ENCODE results near the gene FAM120B.

FAM120B gene

GRCh38 chr6:170447561-170447930 lies 141.0 kb downstream of the FAM120B start:
- Histone ChIP-seq H3K9me2 (replicated peaks; ENCODE audit: control insufficient read depth, low read length) (no peaks in the 10 kb centered on the region), H3K9me3 (ENCODE audit: control insufficient read depth, insufficient read depth, low read length) (no peaks in the 10 kb centered on the region), H3K4me1 (ENCODE audit: control insufficient read depth, low read length) (no peaks in the 10 kb centered on the region), H3K4me2 (ENCODE audit: low read length) (no peak overlapping the region), H3K27ac (ENCODE audit: low read depth, low read length) (no peak overlapping the region), H3K4me3 (ENCODE audit: low read length) (no peak overlapping the region), H4K20me1 (ENCODE audit: control insufficient read depth, insufficient read depth, low read depth, low read length) (no peaks in the 10 kb centered on the region), H3K79me2 (ENCODE audit: control insufficient read depth, low read length) (no peaks in the 10 kb centered on the region), H3F3A (ENCODE audit: control insufficient read depth, insufficient read depth) (no peaks in the 10 kb centered on the region), H3K27me3 (ENCODE audit: control insufficient read depth, low read length) (no peaks in the 10 kb centered on the region), H3K36me3 (ENCODE audit: control insufficient read depth, low read length) (no peaks in the 10 kb centered on the region)
- TF ChIP-seq, protein P1, sequence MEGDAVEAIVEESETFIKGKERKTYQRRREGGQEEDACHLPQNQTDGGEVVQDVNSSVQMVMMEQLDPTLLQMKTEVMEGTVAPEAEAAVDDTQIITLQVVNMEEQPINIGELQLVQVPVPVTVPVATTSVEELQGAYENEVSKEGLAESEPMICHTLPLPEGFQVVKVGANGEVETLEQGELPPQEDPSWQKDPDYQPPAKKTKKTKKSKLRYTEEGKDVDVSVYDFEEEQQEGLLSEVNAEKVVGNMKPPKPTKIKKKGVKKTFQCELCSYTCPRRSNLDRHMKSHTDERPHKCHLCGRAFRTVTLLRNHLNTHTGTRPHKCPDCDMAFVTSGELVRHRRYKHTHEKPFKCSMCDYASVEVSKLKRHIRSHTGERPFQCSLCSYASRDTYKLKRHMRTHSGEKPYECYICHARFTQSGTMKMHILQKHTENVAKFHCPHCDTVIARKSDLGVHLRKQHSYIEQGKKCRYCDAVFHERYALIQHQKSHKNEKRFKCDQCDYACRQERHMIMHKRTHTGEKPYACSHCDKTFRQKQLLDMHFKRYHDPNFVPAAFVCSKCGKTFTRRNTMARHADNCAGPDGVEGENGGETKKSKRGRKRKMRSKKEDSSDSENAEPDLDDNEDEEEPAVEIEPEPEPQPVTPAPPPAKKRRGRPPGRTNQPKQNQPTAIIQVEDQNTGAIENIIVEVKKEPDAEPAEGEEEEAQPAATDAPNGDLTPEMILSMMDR (IDR thresholded peaks at IDR 0.05; ENCODE audit: low read depth, low read length, poor library complexity, severe bottlenecking), result no peak
- TF ChIP-seq EZH2phosphoT487 (IDR thresholded peaks at IDR 0.05; ENCODE audit: borderline replicate concordance, low read length), result no peak

DNA sequence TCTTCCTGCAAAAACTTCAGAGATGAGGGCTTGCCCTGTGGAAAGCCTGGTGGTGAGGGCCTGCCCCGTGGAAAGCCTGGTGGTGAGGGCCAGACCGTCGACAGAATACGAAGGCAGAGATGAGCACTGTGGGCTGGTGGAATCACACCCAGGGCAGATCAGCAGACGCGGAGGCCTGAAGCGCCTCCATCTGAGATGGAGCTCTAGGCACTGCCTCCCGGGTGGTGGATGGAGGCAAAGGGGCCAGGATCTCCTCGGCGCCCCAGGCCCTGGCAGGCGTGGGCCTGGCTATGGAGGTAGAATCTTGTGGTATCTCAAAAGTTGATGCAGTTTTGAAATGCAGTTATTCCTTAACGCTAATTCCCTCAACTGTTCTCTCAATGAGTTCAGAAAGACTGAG lies 141.8 kb downstream of the FAM120B start:
- no peaks in the 10 kb centered on the region for H3K27me3 ChIP-seq (ENCODE audit: control insufficient read depth, low read length)

DNA sequence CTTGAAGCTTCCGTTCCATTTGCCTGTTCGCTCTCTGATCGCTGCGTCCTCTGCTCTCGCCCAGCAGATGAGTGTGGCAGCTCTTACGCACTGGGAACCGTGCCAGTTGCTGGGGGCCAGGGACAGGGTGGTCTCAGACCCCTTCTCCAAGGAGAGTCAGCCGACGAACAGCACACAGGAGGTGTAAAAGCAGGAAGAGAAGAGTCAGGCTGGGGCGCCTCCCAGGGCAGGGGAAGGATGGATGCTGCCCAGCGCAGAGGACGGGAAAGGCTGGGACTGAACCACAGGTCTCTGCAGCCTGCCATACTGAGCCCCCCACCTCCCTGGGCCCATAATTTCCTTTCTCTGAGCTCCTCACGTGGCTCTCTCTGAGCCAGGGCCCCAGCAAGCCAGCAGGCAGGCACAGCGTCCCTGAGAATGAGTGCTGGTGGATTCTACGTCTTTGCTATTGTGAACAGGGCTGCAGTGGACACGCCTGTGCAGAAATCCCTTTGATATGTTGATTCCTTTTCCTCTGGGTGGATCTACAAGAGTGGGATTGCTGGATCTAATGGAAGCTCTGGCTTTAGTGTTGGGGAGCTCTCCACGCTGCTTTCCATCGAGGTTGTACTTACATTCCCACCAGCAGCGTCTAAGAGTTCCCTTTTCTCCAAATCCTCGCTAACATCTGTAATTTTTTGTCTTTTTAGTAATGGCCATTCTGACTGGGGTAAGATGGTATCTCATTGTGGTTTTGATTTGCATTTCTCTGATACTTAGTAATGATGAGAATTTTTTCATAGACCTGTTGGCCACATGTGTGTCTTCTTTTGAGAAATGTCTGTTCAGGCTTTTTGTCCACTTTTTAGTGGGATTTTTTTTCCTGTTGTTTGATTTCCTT lies 142.4 kb downstream of the FAM120B start:
- no peaks in the 10 kb centered on the region for H3K9me2 ChIP-seq (replicated peaks; ENCODE audit: control insufficient read depth, low read length)
- H3K27ac ChIP-seq (ENCODE audit: low read depth, low read length), result no peak overlapping the region
- TF ChIP-seq EZH2phosphoT487 (IDR thresholded peaks at IDR 0.05; ENCODE audit: borderline replicate concordance, low read length), result no peak
- TF ChIP-seq, protein P1 (IDR thresholded peaks at IDR 0.05; ENCODE audit: low read depth, low read length, poor library complexity, severe bottlenecking), result no peak
- H3K36me3 ChIP-seq (ENCODE audit: control insufficient read depth, low read length), result no peaks in the 10 kb centered on the region
- H3K4me1 ChIP-seq (ENCODE audit: control insufficient read depth, low read length), result no peaks in the 10 kb centered on the region
- no peaks in the 10 kb centered on the region for H3K27me3 ChIP-seq (ENCODE audit: control insufficient read depth, low read length)
- no peaks in the 10 kb centered on the region for H3F3A ChIP-seq (ENCODE audit: control insufficient read depth, insufficient read depth)
- H3K79me2 ChIP-seq (ENCODE audit: control insufficient read depth, low read length), result no peaks in the 10 kb centered on the region
- no peaks in the 10 kb centered on the region for H3K9me3 ChIP-seq (ENCODE audit: control insufficient read depth, insufficient read depth, low read length)
- H3K4me2 ChIP-seq (ENCODE audit: low read length), result no peak overlapping the region
- H4K20me1 ChIP-seq (ENCODE audit: control insufficient read depth, insufficient read depth, low read depth, low read length), result no peaks in the 10 kb centered on the region
- no peak overlapping the region for H3K4me3 ChIP-seq (ENCODE audit: low read length)

More for the DNA sequence above, 141.8 kb downstream of the FAM120B start:
- Histone ChIP-seq H4K20me1 (ENCODE audit: control insufficient read depth, insufficient read depth, low read depth, low read length) (no peaks in the 10 kb centered on the region), H3K79me2 (ENCODE audit: control insufficient read depth, low read length) (no peaks in the 10 kb centered on the region), H3F3A (ENCODE audit: control insufficient read depth, insufficient read depth) (no peaks in the 10 kb centered on the region), H3K36me3 (ENCODE audit: control insufficient read depth, low read length) (no peaks in the 10 kb centered on the region), H3K27ac (ENCODE audit: low read depth, low read length) (no peak overlapping the region), H3K4me3 (ENCODE audit: low read length) (no peak overlapping the region), H3K4me1 (ENCODE audit: control insufficient read depth, low read length) (no peaks in the 10 kb centered on the region), H3K4me2 (ENCODE audit: low read length) (no peak overlapping the region), H3K9me3 (ENCODE audit: control insufficient read depth, insufficient read depth, low read length) (no peaks in the 10 kb centered on the region), H3K9me2 (replicated peaks; ENCODE audit: control insufficient read depth, low read length) (no peaks in the 10 kb centered on the region)
- TF ChIP-seq, protein P1 (IDR thresholded peaks at IDR 0.05; ENCODE audit: low read depth, low read length, poor library complexity, severe bottlenecking), result no peak
- TF ChIP-seq EZH2phosphoT487 (IDR thresholded peaks at IDR 0.05; ENCODE audit: borderline replicate concordance, low read length), result no peak
